GM23338 (cell line): ENCODE measurements around the gene AKIP1. TPM values are rescaled to one million over a fixed set of nuclear protein-coding genes. Genes with fewer than 3 reads are reported as not detected.

Experiments used
- ATAC-seq: fragments of 200-7000 bp; cut with Tn5 transposase; 3 replicates; pipeline ENCODE4 v1.9.1; 2020
- DNase-seq: peaks from one replicate; pipeline ENCODE4 v3.0.0-alpha.2; 2015; ENCODE audit warnings: low spot score
- H2AFZ ChIP-seq: fragments of 200-600 bp; sonication (generic); 2 replicates; pipeline ENCODE4 v1.8.0; 2016; ENCODE audit warnings: antibody characterized with exemption, mild to moderate bottlenecking, moderate library complexity
- H3F3A ChIP-seq: fragments of 200-600 bp; sonication (generic); replicated peaks from 2 replicates; pipeline ENCODE4 v1.8.0; 2017; ENCODE audit warnings: antibody characterized with exemption, mixed run types, low read depth
- H3K27ac ChIP-seq: fragments of 200-600 bp; sonication (generic); 2 replicates; pipeline ENCODE4 v1.6.1; 2016; ENCODE audit warnings: low read depth
- H3K27me3 ChIP-seq: fragments of 200-600 bp; sonication (generic); 2 replicates; pipeline ENCODE4 v1.8.0; 2016; ENCODE audit warnings: mild to moderate bottlenecking, mixed run types, moderate library complexity; ENCODE audit not compliant: insufficient read depth
- H3K36me3 ChIP-seq: fragments of 200-600 bp; sonication (generic); 2 replicates; pipeline ENCODE4 v1.8.0; 2016; ENCODE audit warnings: mild to moderate bottlenecking; ENCODE audit not compliant: insufficient read depth
- H3K4me1 ChIP-seq: fragments of 200-600 bp; sonication (generic); 2 replicates; pipeline ENCODE4 v1.8.0; 2016; ENCODE audit warnings: mild to moderate bottlenecking, moderate library complexity; ENCODE audit not compliant: insufficient read depth
- H3K4me2 ChIP-seq: fragments of 200-600 bp; sonication (generic); 2 replicates; pipeline ENCODE4 v1.7.1; 2017; ENCODE audit warnings: mixed run types
- H3K4me3 ChIP-seq: fragments of 200-600 bp; sonication (generic); 2 replicates; pipeline ENCODE4 v1.6.1; 2016; ENCODE audit warnings: mixed run types
- H3K79me2 ChIP-seq: fragments of 200-600 bp; sonication (generic); replicated peaks from 2 replicates; pipeline ENCODE4 v1.8.0; 2017; ENCODE audit warnings: mild to moderate bottlenecking; ENCODE audit not compliant: insufficient read depth
- H3K9me2 ChIP-seq: fragments of 200-600 bp; sonication (generic); 2 replicates; pipeline ENCODE4 v1.8.0; 2017; ENCODE audit not compliant: insufficient read depth
- H4K20me1 ChIP-seq: fragments of 200-600 bp; sonication (generic); replicated peaks from 2 replicates; pipeline ENCODE4 v1.8.0; 2017; ENCODE audit warnings: mild to moderate bottlenecking; ENCODE audit not compliant: insufficient read depth
- H3K27ac Mint-ChIP-seq: 2 replicates; pipeline ENCODE4 v1.8.0; 2020; ENCODE audit warnings: inconsistent platforms, mild to moderate bottlenecking, moderate library complexity, mixed read lengths
- H3K27me3 Mint-ChIP-seq: 3 replicates; pipeline ENCODE4 v1.8.0; 2022; ENCODE audit warnings: low read depth, mild to moderate bottlenecking, moderate library complexity, mixed read lengths, inconsistent platforms; ENCODE audit not compliant: insufficient read depth, poor library complexity
- H3K36me3 Mint-ChIP-seq: 3 replicates; pipeline ENCODE4 v1.8.0; 2021; ENCODE audit warnings: low read depth, mild to moderate bottlenecking, inconsistent platforms, moderate library complexity, mixed read lengths
- H3K4me1 Mint-ChIP-seq: 3 replicates; pipeline ENCODE4 v1.8.0; 2020; ENCODE audit warnings: mild to moderate bottlenecking, inconsistent platforms, mixed read lengths
- H3K4me3 Mint-ChIP-seq: 3 replicates; pipeline ENCODE4 v1.8.0; 2021; ENCODE audit warnings: moderate library complexity, mild to moderate bottlenecking, inconsistent platforms, mixed read lengths
- H3K9me3 Mint-ChIP-seq: 3 replicates; pipeline ENCODE4 v1.8.0; 2020; ENCODE audit warnings: moderate library complexity, mild to moderate bottlenecking, inconsistent platforms, mixed read lengths
- CREB1 ChIP-seq: fragments of 250-450 bp; sonication (Bioruptor Pico); IDR thresholded peaks from 2 replicates; pipeline ENCODE4 v1.5.0; 2020; ENCODE audit warnings: low read depth, mild to moderate bottlenecking, moderate library complexity
- CTCF ChIP-seq, 2 experiments: fragments of 200-600 bp in 1 of 2; sonication (generic) in 1 of 2; conservative IDR thresholded peaks; 2 replicates each; pipeline versions ENCODE4 v1.5.1 to v1.6.1; 2016 to 2017; ENCODE audit warnings: antibody characterized with exemption in 2 of 2, low read depth in 2 of 2, mild to moderate bottlenecking in 2 of 2, moderate library complexity in 1 of 2
- ETS1 ChIP-seq: IDR thresholded peaks from 2 replicates; pipeline ENCODE4 v1.6.1; 2016; ENCODE audit warnings: antibody characterized with exemption
- EZH2 ChIP-seq: fragments of 200-600 bp; sonication (generic); IDR thresholded peaks from one replicate; pipeline ENCODE4 v1.8.0; 2017; ENCODE audit warnings: antibody characterized with exemption, mild to moderate bottlenecking, low read depth; ENCODE audit not compliant: unreplicated experiment
- REST ChIP-seq: IDR thresholded peaks from one replicate; pipeline ENCODE4 v1.6.1; 2018; ENCODE audit warnings: antibody characterized with exemption; ENCODE audit not compliant: unreplicated experiment
- ZNF114 ChIP-seq: fragments of 250-450 bp; sonication (Bioruptor Pico); IDR thresholded peaks from 2 replicates; pipeline ENCODE4 v1.5.0; 2020; ENCODE audit warnings: mild to moderate bottlenecking, moderate library complexity
- ZNF331 ChIP-seq: fragments of 250-450 bp; sonication (Bioruptor Pico); IDR thresholded peaks from 2 replicates; pipeline ENCODE4 v1.5.0; 2020; ENCODE audit warnings: low read depth, mild to moderate bottlenecking, moderate library complexity
- ZNF462 ChIP-seq: fragments of 250-450 bp; sonication (Bioruptor Pico); IDR thresholded peaks from 2 replicates; pipeline ENCODE4 v1.5.0; 2020; ENCODE audit warnings: mild to moderate bottlenecking, moderate library complexity
- polyA plus RNA-seq: library from polyadenylated mRNA; unstranded; fragments of >200 nt; fragmentation: Nextera tagmentation; extraction: Ambion mirVana; gene quantifications from 2 replicates; pipeline ENCODE4 v1.2.1, GENCODE V29; 2016
- total RNA-seq: library from RNA; depleted of rRNA; stranded (reverse); fragments of >200 nt; shearing (Covaris generic); gene quantifications from 2 replicates; pipeline ENCODE4 v1.2.3, GENCODE V29; 2014

The AKIP1 gene
- total and polyA plus RNA-seq, 2 experiments from 2014 or later, result 11.1 to 14.0 TPM

- H3F3A ChIP-seq, result no peaks in the 10 kb centered on the region
- Mint-ChIP-seq H3K9me3 (no peaks in the 10 kb centered on the region), H3K27me3 (peaks cover 10% of the 10 kb centered on the region), H3K36me3 (no peaks in the 10 kb centered on the region), H3K4me3 (no peak overlapping the region), H3K27ac (no peak overlapping the region), H3K4me1 (peaks cover 15% of the 10 kb centered on the region)
- no peak overlapping the region for H2AFZ ChIP-seq
- no peak overlapping the region for H3K27ac ChIP-seq
- H3K79me2 ChIP-seq, result no peaks in the 10 kb centered on the region
- H3K4me3 ChIP-seq, result no peak overlapping the region
- H3K4me1 ChIP-seq, result no peaks in the 10 kb centered on the region; the same call in 1 of the 2 replicates
- ATAC-seq (no peak), DNase-seq (no peak)
- TF ChIP-seq EZH2 (no peak), ETS1 (no peak)
- H3K4me2 ChIP-seq, result no peak overlapping the region
- H3K36me3 ChIP-seq, result no peaks in the 10 kb centered on the region
- H3K27me3 ChIP-seq, result no peaks in the 10 kb centered on the region
- no peaks in the 10 kb centered on the region for H4K20me1 ChIP-seq
- no peaks in the 10 kb centered on the region for H3K9me2 ChIP-seq
Measured at GRCh38 chr11:8928205-8928604, 17.2 kb downstream of the AKIP1 start.

GRCh38 chr11:8928981-8929615 lies 18.1 kb downstream of the AKIP1 start:
- H3K27ac ChIP-seq, result no peak overlapping the region
- H3K9me3 Mint-ChIP-seq, result no peaks in the 10 kb centered on the region
- H3K36me3 Mint-ChIP-seq, result no peaks in the 10 kb centered on the region
- no peaks in the 10 kb centered on the region for H4K20me1 ChIP-seq
- no peak overlapping the region for H3K4me3 ChIP-seq
- H3K4me3 Mint-ChIP-seq, result no peak overlapping the region
- H3K27me3 ChIP-seq, result no peaks in the 10 kb centered on the region
- H2AFZ ChIP-seq, result no peak overlapping the region
- no peaks in the 10 kb centered on the region for H3K9me2 ChIP-seq
- no peak overlapping the region for H3K27ac Mint-ChIP-seq
- ATAC-seq, result no peak
- H3K27me3 Mint-ChIP-seq, result peaks cover 10% of the 10 kb centered on the region
- no peaks in the 10 kb centered on the region for H3K79me2 ChIP-seq
- H3F3A ChIP-seq, result no peaks in the 10 kb centered on the region
- H3K36me3 ChIP-seq, result no peaks in the 10 kb centered on the region
- H3K4me1 ChIP-seq, result no peaks in the 10 kb centered on the region; the same call in 1 of the 2 replicates
- H3K4me1 Mint-ChIP-seq, result peaks cover 16% of the 10 kb centered on the region
- no peak for DNase-seq
- no peak overlapping the region for H3K4me2 ChIP-seq
- TF ChIP-seq ZNF331 (CRISPR knock-in tag) (no peak), EZH2 (no peak), ZNF462 (CRISPR knock-in tag) (no peak), CTCF (conservative IDR thresholded peaks at IDR 0.05; ENCODE audit: low read depth in 2 of 2) (no peak), ZNF114 (CRISPR knock-in tag) (no peak), REST (no peak), CREB1 (CRISPR knock-in tag) (no peak)
